ENCODE measurements around the gene RALGAPB. TPM values are rescaled to one million over a fixed set of nuclear protein-coding genes. Genes with fewer than 3 reads are reported as not detected.
"Not testable (repeated sequence)": the region's sequence is repeated elsewhere in the genome, so short reads cannot be mapped to it uniquely, and the experiment has no call there.

The RALGAPB gene
- total RNA-seq, 4 donors from 2014 or later = 54.7 to 69.2 (median 61.1) TPM

GRCh38 chr20:38434301-38434741, 38.3 kb upstream of the RALGAPB start:
- peaks cover 0 to 13% (median 7%) of the 10 kb centered on the region in 4 donors for H3K4me1 ChIP-seq
- H3K27ac ChIP-seq = peak overlapping the region; percentile 76 to 89 (median 83)
- TF ChIP-seq, protein P1, sequence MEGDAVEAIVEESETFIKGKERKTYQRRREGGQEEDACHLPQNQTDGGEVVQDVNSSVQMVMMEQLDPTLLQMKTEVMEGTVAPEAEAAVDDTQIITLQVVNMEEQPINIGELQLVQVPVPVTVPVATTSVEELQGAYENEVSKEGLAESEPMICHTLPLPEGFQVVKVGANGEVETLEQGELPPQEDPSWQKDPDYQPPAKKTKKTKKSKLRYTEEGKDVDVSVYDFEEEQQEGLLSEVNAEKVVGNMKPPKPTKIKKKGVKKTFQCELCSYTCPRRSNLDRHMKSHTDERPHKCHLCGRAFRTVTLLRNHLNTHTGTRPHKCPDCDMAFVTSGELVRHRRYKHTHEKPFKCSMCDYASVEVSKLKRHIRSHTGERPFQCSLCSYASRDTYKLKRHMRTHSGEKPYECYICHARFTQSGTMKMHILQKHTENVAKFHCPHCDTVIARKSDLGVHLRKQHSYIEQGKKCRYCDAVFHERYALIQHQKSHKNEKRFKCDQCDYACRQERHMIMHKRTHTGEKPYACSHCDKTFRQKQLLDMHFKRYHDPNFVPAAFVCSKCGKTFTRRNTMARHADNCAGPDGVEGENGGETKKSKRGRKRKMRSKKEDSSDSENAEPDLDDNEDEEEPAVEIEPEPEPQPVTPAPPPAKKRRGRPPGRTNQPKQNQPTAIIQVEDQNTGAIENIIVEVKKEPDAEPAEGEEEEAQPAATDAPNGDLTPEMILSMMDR (IDR thresholded peaks at IDR 0.05) = no peak
- TF ChIP-seq POLR2A (IDR thresholded peaks at IDR 0.05) = no peak
- peak overlapping the region; percentile 68 to 95 (median 72) for H3K4me3 ChIP-seq
- H3K9me3 ChIP-seq = no peaks in the 10 kb centered on the region
- peak; percentile 33 to 57 (median 50) for DNase-seq
- H3K27me3 ChIP-seq = no peaks in the 10 kb centered on the region
- H3K36me3 ChIP-seq = peaks cover 0 to 46% (median 0%) of the 10 kb centered on the region in 3 donors

- Histone ChIP-seq H3K4me3 (peak within 1 kb of the TSS; percentile 68 to 95 (median 72)), H3K9me3 (no peaks in the 10 kb centered on the region), H3K36me3 (peaks cover 0 to 40% (median 0%) of the 10 kb centered on the region in 3 donors), H3K27me3 (no peaks in the 10 kb centered on the region), H3K27ac (peak within 1 kb of the TSS; percentile 76 to 89 (median 83)), H3K4me1 (peaks cover 0 to 13% (median 7%) of the 10 kb centered on the region in 4 donors)
- DNase-seq = peak; percentile 85 to 96 (median 93)
- peak; percentile 57 to 76 for TF ChIP-seq POLR2A (IDR thresholded peaks at IDR 0.05)
- TF ChIP-seq, protein P1 (IDR thresholded peaks at IDR 0.05) = peak; percentile 99 to 100 (median 100)
Measured at GRCh38 chr20:38434770-38435554, 37.7 kb upstream of the RALGAPB start, which contains the start of gene SNHG17. SNHG17 (minus strand) TSS chr20:38435328.

GRCh38 chr20:38435555-38435939, 37.1 kb upstream of the RALGAPB start:
- H3K9me3 ChIP-seq = no peaks in the 10 kb centered on the region
- H3K4me1 ChIP-seq = peaks cover 0 to 13% (median 7%) of the 10 kb centered on the region in 4 donors
- TF ChIP-seq, protein P1 (IDR thresholded peaks at IDR 0.05) = peak in 1 of 6 experiments; percentile 2
- TF ChIP-seq POLR2A (IDR thresholded peaks at IDR 0.05) = no peak
- H3K4me3 ChIP-seq = no peak overlapping the region
- no peaks in the 10 kb centered on the region for H3K27me3 ChIP-seq
- H3K27ac ChIP-seq = peak overlapping the region in 1 of 4 donors; percentile 82
- DNase-seq = no peak
- H3K36me3 ChIP-seq = peaks cover 0 to 34% (median 0%) of the 10 kb centered on the region in 3 donors

- no peaks in the 10 kb centered on the region for H3K9me3 ChIP-seq
- no peak for TF ChIP-seq POLR2A (IDR thresholded peaks at IDR 0.05)
- TF ChIP-seq, protein P1 (IDR thresholded peaks at IDR 0.05) = no peak
- no peak overlapping the region for H3K4me3 ChIP-seq
- H3K36me3 ChIP-seq = peaks cover 0 to 12% (median 0%) of the 10 kb centered on the region in 3 donors
- no peaks in the 10 kb centered on the region for H3K27me3 ChIP-seq
- no peak for DNase-seq
- H3K4me1 ChIP-seq = peaks cover 0 to 13% (median 7%) of the 10 kb centered on the region in 4 donors
- no peak overlapping the region for H3K27ac ChIP-seq
Measured at GRCh38 chr20:38437796-38438195, 34.8 kb upstream of the RALGAPB start.

DNA sequence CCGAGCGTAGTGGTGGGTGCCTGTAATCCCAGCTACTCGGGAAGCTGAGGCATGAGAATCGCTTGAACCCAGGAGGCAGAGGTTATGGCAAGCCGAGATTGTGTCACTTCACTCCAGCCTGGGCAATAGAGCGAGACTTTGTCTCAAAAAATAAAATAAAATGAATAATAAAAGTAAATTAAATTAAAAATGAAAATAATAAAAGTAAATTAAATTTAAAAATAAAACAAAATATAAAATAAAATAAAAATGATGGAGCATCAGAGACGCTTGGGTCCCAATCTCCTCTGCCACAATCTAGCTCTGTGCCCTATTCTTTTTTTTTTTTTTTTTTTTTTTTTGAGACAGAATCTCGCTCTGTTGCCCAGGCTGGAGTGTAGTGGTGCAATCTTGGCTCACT, 31.5 kb upstream of the RALGAPB start:
- H3K9me3 ChIP-seq = not testable (repeated sequence)

GRCh38 chr20:38441916-38442315, 30.7 kb upstream of the RALGAPB start:
- Histone ChIP-seq H3K27ac (no peak overlapping the region), H3K4me1 (no peaks in the 10 kb centered on the region)
- TF ChIP-seq, protein P1 (IDR thresholded peaks at IDR 0.05) = no peak
- TF ChIP-seq POLR2A (IDR thresholded peaks at IDR 0.05) = no peak

More for the DNA sequence above, 31.5 kb upstream of the RALGAPB start:
- not testable (repeated sequence) for H3K4me3 ChIP-seq, H3K4me1 ChIP-seq, H3K27me3 ChIP-seq, DNase-seq, H3K36me3 ChIP-seq, H3K27ac ChIP-seq

More at GRCh38 chr20:38441916-38442315, 30.7 kb upstream of the RALGAPB start:
- Histone ChIP-seq H3K4me3 (no peak overlapping the region), H3K9me3 (no peaks in the 10 kb centered on the region), H3K27me3 (no peaks in the 10 kb centered on the region), H3K36me3 (no peaks in the 10 kb centered on the region)
- DNase-seq = no peak
